Kidney (tissue), 14 donors: Measurements from ENCODE around the gene QSER1. TPM values are rescaled to one million over a fixed set of nuclear protein-coding genes. Genes with fewer than 3 reads are reported as not detected.
"Not testable (repeated sequence)": the region's sequence is repeated elsewhere in the genome, so short reads cannot be mapped to it uniquely, and the experiment has no call there.

Source experiments
- DNase-seq, 5 donors: peaks; one replicate each; pipeline ENCODE4 v3.0.0-alpha.2; 2013 to 2020
- FAIRE-seq: peaks from 2 replicates; lab custom pipeline; 2012; peaks lifted over from hg19 to GRCh38; lab: Jason Lieb, UNC
- H3K27ac ChIP-seq, 2 donors: one replicate each; pipeline ENCODE4 v1.7.0; 2013; ENCODE audit warnings: low read depth in 2 of 2, low read length in 2 of 2, inconsistent platforms in 1 of 2
- H3K27me3 ChIP-seq: one replicate; pipeline ENCODE4 v1.7.1; 2013; ENCODE audit warnings: low read length, inconsistent platforms; ENCODE audit not compliant: control insufficient read depth, insufficient read depth
- H3K36me3 ChIP-seq, 3 donors: one replicate each; pipeline versions ENCODE4 v1.7.0 to v1.7.1; 2013; ENCODE audit warnings: low read length in 3 of 3, control low read depth in 1 of 3, inconsistent platforms in 1 of 3; ENCODE audit not compliant: insufficient read depth in 3 of 3, control insufficient read depth in 2 of 3
- H3K4me1 ChIP-seq, 3 donors: one replicate each; pipeline versions ENCODE4 v1.7.0 to v1.7.1; 2013; ENCODE audit warnings: low read length in 3 of 3, inconsistent platforms in 1 of 3, low read depth in 1 of 3; ENCODE audit not compliant: control insufficient read depth in 2 of 3, insufficient read depth in 2 of 3
- H3K4me3 ChIP-seq, 3 donors: one replicate each; pipeline versions ENCODE4 v1.7.0 to v1.8.1; 2013; ENCODE audit warnings: low read length in 3 of 3, control low read depth in 1 of 3, inconsistent platforms in 1 of 3
- H3K9ac ChIP-seq, 3 donors: one replicate each; pipeline versions ENCODE4 v1.7.0 to v1.7.1; 2013; ENCODE audit warnings: low read length in 3 of 3, control low read depth in 1 of 3, inconsistent platforms in 1 of 3
- H3K9me3 ChIP-seq, 3 donors: one replicate each; pipeline versions ENCODE4 v1.7.0 to v1.7.1; 2013; ENCODE audit warnings: low read length in 3 of 3, control low read depth in 1 of 3, inconsistent platforms in 1 of 3; ENCODE audit not compliant: control insufficient read depth in 2 of 3, insufficient read depth in 1 of 3
- intact Hi-C: fragments of 100-400 bp; cut with DNase I; formaldehyde crosslinking; loops from one replicate; pipeline ENCODE4 v1.11.1; 2022
- polyA plus RNA-seq: library from polyadenylated mRNA; stranded (reverse); fragments of 350-450 nt; fragmentation: Illumina TruSeq; extraction: RNeasy Lipid Tissue Mini Kit (QIAGEN cat#74804); gene quantifications from one replicate; pipeline ENCODE4 v1.2.3, GENCODE V29; 2014; ENCODE audit warnings: low read depth, low replicate concordance; ENCODE audit not compliant: insufficient read depth
- total RNA-seq: library from RNA; stranded (reverse); fragmentation: NEBNext Ultra II Directional; extraction: Animal tissue kit (Norgen Biotek cat#: 25700); gene quantifications from one replicate; pipeline ENCODE4 v1.2.1, GENCODE V29; 2021
- TF ChIP-seq, protein P1 (sequence below): IDR thresholded peaks from 3 replicates; pipeline ENCODE4 v1.5.1; 2012; ENCODE audit warnings: mild to moderate bottlenecking, moderate library complexity, borderline replicate concordance; ENCODE audit not compliant: insufficient read depth; ENCODE audit errors: extremely low read depth
- donor health status: control.
- donor health status: control.
- donor health status: control.
- donor health status: control.
- donor health status: control.
- donor health status: DM: yes; HTN: yes; CAD: no.
- donor health status: Normal renal cell carcinoma (clear cell type).

The QSER1 gene
- total and polyA plus RNA-seq, 2 donors from 2014 or later = 2.8 to 27.4 TPM

DNA sequence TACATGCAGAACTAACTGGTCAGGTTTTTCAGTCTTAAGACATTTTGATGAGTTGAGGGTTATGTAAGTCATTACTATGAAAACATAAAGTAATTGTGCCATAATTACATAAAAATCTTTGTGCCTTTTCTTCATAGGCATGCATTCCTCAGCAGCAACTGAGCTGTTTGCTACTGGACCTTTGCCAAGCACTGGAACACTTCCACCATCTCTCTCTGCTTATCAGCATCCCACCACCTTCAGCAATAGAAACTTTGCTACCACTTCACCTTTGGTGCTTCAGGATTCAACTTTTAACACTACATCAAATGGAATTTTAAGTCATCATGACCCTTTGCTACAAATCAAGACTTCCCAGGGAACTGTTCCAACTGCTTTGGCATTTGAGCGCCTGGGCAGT lies 39.0 kb downstream of the QSER1 start:
- no peak overlapping the region for H3K9ac ChIP-seq
- H3K27ac ChIP-seq = no peak overlapping the region
- intact Hi-C loops = no loop called here
- TF ChIP-seq, protein P1, sequence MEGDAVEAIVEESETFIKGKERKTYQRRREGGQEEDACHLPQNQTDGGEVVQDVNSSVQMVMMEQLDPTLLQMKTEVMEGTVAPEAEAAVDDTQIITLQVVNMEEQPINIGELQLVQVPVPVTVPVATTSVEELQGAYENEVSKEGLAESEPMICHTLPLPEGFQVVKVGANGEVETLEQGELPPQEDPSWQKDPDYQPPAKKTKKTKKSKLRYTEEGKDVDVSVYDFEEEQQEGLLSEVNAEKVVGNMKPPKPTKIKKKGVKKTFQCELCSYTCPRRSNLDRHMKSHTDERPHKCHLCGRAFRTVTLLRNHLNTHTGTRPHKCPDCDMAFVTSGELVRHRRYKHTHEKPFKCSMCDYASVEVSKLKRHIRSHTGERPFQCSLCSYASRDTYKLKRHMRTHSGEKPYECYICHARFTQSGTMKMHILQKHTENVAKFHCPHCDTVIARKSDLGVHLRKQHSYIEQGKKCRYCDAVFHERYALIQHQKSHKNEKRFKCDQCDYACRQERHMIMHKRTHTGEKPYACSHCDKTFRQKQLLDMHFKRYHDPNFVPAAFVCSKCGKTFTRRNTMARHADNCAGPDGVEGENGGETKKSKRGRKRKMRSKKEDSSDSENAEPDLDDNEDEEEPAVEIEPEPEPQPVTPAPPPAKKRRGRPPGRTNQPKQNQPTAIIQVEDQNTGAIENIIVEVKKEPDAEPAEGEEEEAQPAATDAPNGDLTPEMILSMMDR = no peak
- FAIRE-seq = no peak
- no peaks in the 10 kb centered on the region for H3K4me1 ChIP-seq
- no peak overlapping the region for H3K4me3 ChIP-seq
- DNase-seq = no peak
- no peaks in the 10 kb centered on the region for H3K27me3 ChIP-seq
- H3K9me3 ChIP-seq = no peaks in the 10 kb centered on the region
- peaks cover 7 to 17% (median 10%) of the 10 kb centered on the region in 3 donors for H3K36me3 ChIP-seq

DNA sequence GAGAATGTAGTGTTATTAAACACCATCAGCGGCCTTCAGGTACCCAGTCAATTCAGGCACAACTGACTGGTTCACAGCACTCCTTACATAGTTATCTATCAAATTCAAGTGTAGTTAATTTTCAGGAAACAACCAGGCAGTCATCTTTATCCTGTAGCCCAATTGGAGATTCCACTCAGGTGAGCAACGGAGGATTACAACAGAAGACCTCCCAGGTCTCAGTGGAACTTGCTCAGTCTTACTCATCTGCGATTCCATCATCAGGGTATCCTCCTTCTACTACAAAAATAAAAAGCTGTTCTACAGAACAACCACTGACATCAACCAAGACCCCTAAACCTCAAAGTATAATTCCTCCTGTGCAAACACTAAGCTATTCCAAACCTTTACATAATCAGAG lies 39.6 kb downstream of the QSER1 start:
- TF ChIP-seq, protein P1 = no peak
- no peaks in the 10 kb centered on the region for H3K4me1 ChIP-seq
- H3K27me3 ChIP-seq = no peaks in the 10 kb centered on the region
- intact Hi-C loops = no loop called here
- peaks cover 7 to 17% (median 10%) of the 10 kb centered on the region in 3 donors for H3K36me3 ChIP-seq
- H3K9ac ChIP-seq = no peak overlapping the region
- H3K4me3 ChIP-seq = no peak overlapping the region
- no peak for FAIRE-seq
- no peak overlapping the region for H3K27ac ChIP-seq
- no peaks in the 10 kb centered on the region for H3K9me3 ChIP-seq
- no peak for DNase-seq

DNA sequence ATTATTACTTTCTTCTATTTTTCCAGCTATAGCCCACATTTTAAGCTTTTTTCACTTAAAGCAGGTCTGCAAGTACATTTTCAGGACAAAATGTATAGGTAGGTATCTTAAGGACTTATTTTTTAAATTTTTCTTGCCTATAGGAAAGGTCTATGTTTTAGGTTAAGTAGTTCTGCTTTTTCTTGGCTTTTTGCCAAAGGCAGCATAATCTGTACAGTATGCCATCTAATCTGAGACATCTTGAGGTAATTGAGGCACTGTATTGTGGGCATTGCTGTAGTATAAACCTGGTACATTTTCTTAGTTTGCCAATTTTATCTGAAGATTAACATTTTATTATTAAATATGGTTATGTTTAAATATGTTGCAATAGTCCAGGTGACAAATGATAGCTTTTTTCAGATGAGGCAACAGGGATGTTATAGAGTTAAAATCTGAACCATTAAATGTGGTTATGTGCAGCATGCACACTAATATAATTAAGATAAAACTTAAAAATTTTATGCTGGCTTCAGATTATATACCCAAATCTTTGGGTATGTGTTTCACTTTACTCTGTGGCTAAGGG lies 42.9 kb downstream of the QSER1 start:
- Histone ChIP-seq H3K27me3 (no peaks in the 10 kb centered on the region), H3K27ac (no peak overlapping the region), H3K9ac (no peak overlapping the region), H3K36me3 (peaks cover 5 to 17% (median 10%) of the 10 kb centered on the region in 3 donors), H3K4me1 (no peaks in the 10 kb centered on the region), H3K9me3 (no peaks in the 10 kb centered on the region), H3K4me3 (no peak overlapping the region)
- intact Hi-C loops = no loop called here
- no peak for FAIRE-seq
- TF ChIP-seq, protein P1 = no peak
- DNase-seq = no peak

DNA sequence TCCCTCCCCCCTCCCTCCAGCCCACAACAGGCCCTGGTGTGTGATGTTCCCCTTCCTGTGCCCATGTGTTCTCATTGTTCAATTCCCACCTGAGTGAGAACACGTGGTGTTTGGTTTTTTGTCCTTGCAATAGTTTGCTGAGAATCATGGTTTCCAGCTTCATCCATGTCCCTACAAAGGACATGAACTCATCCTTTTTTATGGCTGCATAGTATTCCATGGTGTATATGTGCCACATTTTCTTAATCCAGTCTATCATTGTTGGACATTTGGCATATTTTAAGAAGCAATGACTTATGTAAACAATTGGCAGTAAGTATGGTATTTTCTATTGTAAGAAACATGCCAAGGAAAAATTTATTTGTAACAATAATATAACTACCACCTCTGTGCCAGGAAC lies 43.6 kb downstream of the QSER1 start:
- H3K27me3 ChIP-seq, DNase-seq, H3K9ac ChIP-seq, intact Hi-C loops, H3K4me1 ChIP-seq, H3K27ac ChIP-seq, H3K9me3 ChIP-seq, H3K4me3 ChIP-seq, FAIRE-seq: not testable (repeated sequence)
- H3K36me3 ChIP-seq = peaks cover 5 to 17% (median 10%) of the 10 kb centered on the region in 3 donors

DNA sequence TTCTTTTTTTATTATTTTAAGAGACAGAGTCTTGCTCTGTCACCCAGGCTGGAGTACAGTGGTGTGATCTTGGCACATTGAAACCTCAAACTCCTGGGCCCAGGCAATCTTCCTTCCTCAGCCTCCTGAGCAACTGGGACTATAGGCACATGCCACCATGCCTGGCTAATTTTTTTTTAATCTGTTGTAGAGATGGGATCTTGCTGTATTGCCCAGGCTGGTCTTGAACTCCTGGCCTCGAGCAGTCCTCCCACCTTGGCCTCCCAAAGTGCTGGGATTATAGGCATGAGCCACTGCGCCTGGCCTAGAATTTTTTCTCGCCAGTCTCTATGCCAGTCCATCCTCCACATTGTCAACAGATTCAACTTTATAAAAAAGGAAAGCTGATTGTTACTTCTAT lies 44.7 kb downstream of the QSER1 start:
- intact Hi-C loops = not testable (repeated sequence)

More for the DNA sequence above, 44.7 kb downstream of the QSER1 start:
- not testable (repeated sequence) for H3K27ac ChIP-seq, FAIRE-seq, DNase-seq, H3K4me3 ChIP-seq, H3K9ac ChIP-seq, H3K27me3 ChIP-seq, H3K4me1 ChIP-seq, H3K9me3 ChIP-seq, H3K36me3 ChIP-seq
